ENCODE data around the gene KRT4.

DNA sequence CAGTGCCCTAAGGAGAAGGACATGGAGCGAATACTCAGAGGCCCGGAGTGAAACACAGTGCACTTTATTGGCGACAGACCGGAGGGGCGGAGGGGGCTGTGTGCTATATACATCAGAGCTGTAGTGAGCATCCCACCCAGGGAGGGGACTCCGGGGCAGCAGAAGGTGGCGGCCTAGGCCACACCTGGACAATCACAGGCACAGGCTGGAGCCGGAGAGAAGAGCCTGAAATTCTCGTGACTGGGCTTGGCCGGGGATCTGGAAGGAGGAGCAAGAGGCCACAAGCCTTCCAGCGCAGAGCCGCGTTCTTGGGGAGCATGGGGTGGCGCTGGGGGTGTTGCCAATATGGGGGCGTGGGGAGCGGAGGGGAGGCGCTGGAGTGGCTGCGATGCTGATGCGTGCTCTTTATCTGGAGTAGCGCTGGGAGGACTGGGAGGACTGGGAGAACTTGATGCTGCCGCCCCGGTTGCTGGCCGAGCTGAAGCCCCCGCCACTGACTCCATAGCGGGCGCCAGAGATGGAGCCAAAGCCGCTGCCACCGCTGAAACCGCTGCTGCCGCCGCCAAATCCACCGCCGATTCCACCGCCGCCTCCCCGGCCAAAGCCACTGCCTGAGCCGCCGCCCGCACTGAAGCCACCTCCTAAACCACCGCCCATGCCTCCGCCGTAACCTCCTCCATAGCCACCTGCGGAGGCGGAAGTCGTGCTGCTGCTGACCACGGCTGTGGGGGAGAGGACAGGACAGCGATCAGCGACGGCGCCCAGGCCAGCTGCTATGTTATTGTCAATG lies 24.1 kb downstream of the KRT4 start:
- TF ChIP-seq POLR2AphosphoS5 (IDR thresholded peaks at IDR 0.05; ENCODE audit: borderline replicate concordance, low read depth, low read length) = no peak
- TF ChIP-seq EZH2 (IDR thresholded peaks at IDR 0.05) = no peak

Data from SK-N-MC (cell line).